ENCODE measurements around the gene TTC21B.

TTC21B gene

GRCh38 chr2:165827016-165827920 lies 126.3 kb downstream of the TTC21B start:
- no peak for DNase-seq

GRCh38 chr2:165825041-165825440 lies 128.5 kb downstream of the TTC21B start:
- no peak for DNase-seq
